Fibroblast of pulmonary artery (primary cell): ENCODE data around the gene ENG.

Experiments used
- DNase-seq: peaks from one replicate; pipeline ENCODE4 v3.0.0-alpha.2; 2010; ENCODE audit warnings: low read depth
- H3K4me3 ChIP-seq: replicated peaks from 2 replicates; pipeline ENCODE4 v1.5.1; 2011; ENCODE audit warnings: low read depth, mild to moderate bottlenecking, control low read depth, low read length, moderate library complexity
- CTCF ChIP-seq: IDR thresholded peaks from 2 replicates; pipeline ENCODE4 v1.5.1; 2011; ENCODE audit warnings: mild to moderate bottlenecking, control low read depth, low read length, inconsistent platforms; ENCODE audit errors: missing control alignments

ENG gene

GRCh38 chr9:127806871-127807270 lies 47.6 kb downstream of the ENG start:
- no peak overlapping the region for H3K4me3 ChIP-seq
- TF ChIP-seq CTCF: no peak
- no peak for DNase-seq

GRCh38 chr9:127805620-127806019 lies 48.8 kb downstream of the ENG start:
- no peak overlapping the region for H3K4me3 ChIP-seq
- peak; percentile 51 for TF ChIP-seq CTCF
- peak; percentile 42 for DNase-seq

GRCh38 chr9:127803507-127804352 lies 50.7 kb downstream of the ENG start:
- peak overlapping the region; percentile 88 for H3K4me3 ChIP-seq
- peak; percentile 56 for DNase-seq
- no peak for TF ChIP-seq CTCF

- peak; percentile 84 for DNase-seq
- TF ChIP-seq CTCF: no peak
- H3K4me3 ChIP-seq: peak within 1 kb of the TSS; percentile 88
Observed at GRCh38 chr9:127802576-127803443, 51.6 kb downstream of the ENG start, which contains the start of gene FPGS. Gene FPGS (plus strand): TSS chr9:127802882. CDS start chr9:127802925, 43 bp downstream.

- peak; percentile 73 for DNase-seq
- H3K4me3 ChIP-seq: peak overlapping the region; percentile 88
- TF ChIP-seq CTCF: no peak
Observed at GRCh38 chr9:127801955-127802575, 52.4 kb downstream of the ENG start.

- TF ChIP-seq CTCF: no peak
- no peak for DNase-seq
Observed at GRCh38 chr9:127796852-127797370, 57.5 kb downstream of the ENG start.

More at GRCh38 chr9:127796852-127797370, 57.5 kb downstream of the ENG start:
- no peak overlapping the region for H3K4me3 ChIP-seq
